GM23338 (cell line): ENCODE results near the gene SCNN1B. TPM values are rescaled to one million over a fixed set of nuclear protein-coding genes. Genes with fewer than 3 reads are reported as not detected.

ENCODE experiments used
- ATAC-seq: fragments of 200-7000 bp; cut with Tn5 transposase; 3 replicates; pipeline ENCODE4 v1.9.1; 2020
- DNase-seq: peaks from one replicate; pipeline ENCODE4 v3.0.0-alpha.2; 2015; ENCODE audit warnings: low spot score
- H2AFZ ChIP-seq: fragments of 200-600 bp; sonication (generic); 2 replicates; pipeline ENCODE4 v1.8.0; 2016; ENCODE audit warnings: antibody characterized with exemption, mild to moderate bottlenecking, moderate library complexity
- H3F3A ChIP-seq: fragments of 200-600 bp; sonication (generic); replicated peaks from 2 replicates; pipeline ENCODE4 v1.8.0; 2017; ENCODE audit warnings: antibody characterized with exemption, mixed run types, low read depth
- H3K27ac ChIP-seq: fragments of 200-600 bp; sonication (generic); 2 replicates; pipeline ENCODE4 v1.6.1; 2016; ENCODE audit warnings: low read depth
- H3K27me3 ChIP-seq: fragments of 200-600 bp; sonication (generic); 2 replicates; pipeline ENCODE4 v1.8.0; 2016; ENCODE audit warnings: mild to moderate bottlenecking, mixed run types, moderate library complexity; ENCODE audit not compliant: insufficient read depth
- H3K36me3 ChIP-seq: fragments of 200-600 bp; sonication (generic); 2 replicates; pipeline ENCODE4 v1.8.0; 2016; ENCODE audit warnings: mild to moderate bottlenecking; ENCODE audit not compliant: insufficient read depth
- H3K4me1 ChIP-seq: fragments of 200-600 bp; sonication (generic); 2 replicates; pipeline ENCODE4 v1.8.0; 2016; ENCODE audit warnings: mild to moderate bottlenecking, moderate library complexity; ENCODE audit not compliant: insufficient read depth
- H3K4me2 ChIP-seq: fragments of 200-600 bp; sonication (generic); 2 replicates; pipeline ENCODE4 v1.7.1; 2017; ENCODE audit warnings: mixed run types
- H3K4me3 ChIP-seq: fragments of 200-600 bp; sonication (generic); 2 replicates; pipeline ENCODE4 v1.6.1; 2016; ENCODE audit warnings: mixed run types
- H3K79me2 ChIP-seq: fragments of 200-600 bp; sonication (generic); replicated peaks from 2 replicates; pipeline ENCODE4 v1.8.0; 2017; ENCODE audit warnings: mild to moderate bottlenecking; ENCODE audit not compliant: insufficient read depth
- H3K9me2 ChIP-seq: fragments of 200-600 bp; sonication (generic); 2 replicates; pipeline ENCODE4 v1.8.0; 2017; ENCODE audit not compliant: insufficient read depth
- H4K20me1 ChIP-seq: fragments of 200-600 bp; sonication (generic); replicated peaks from 2 replicates; pipeline ENCODE4 v1.8.0; 2017; ENCODE audit warnings: mild to moderate bottlenecking; ENCODE audit not compliant: insufficient read depth
- H3K27ac Mint-ChIP-seq: 2 replicates; pipeline ENCODE4 v1.8.0; 2020; ENCODE audit warnings: inconsistent platforms, mild to moderate bottlenecking, moderate library complexity, mixed read lengths
- H3K27me3 Mint-ChIP-seq: 3 replicates; pipeline ENCODE4 v1.8.0; 2022; ENCODE audit warnings: low read depth, mild to moderate bottlenecking, moderate library complexity, mixed read lengths, inconsistent platforms; ENCODE audit not compliant: insufficient read depth, poor library complexity
- H3K36me3 Mint-ChIP-seq: 3 replicates; pipeline ENCODE4 v1.8.0; 2021; ENCODE audit warnings: low read depth, mild to moderate bottlenecking, inconsistent platforms, moderate library complexity, mixed read lengths
- H3K4me1 Mint-ChIP-seq: 3 replicates; pipeline ENCODE4 v1.8.0; 2020; ENCODE audit warnings: mild to moderate bottlenecking, inconsistent platforms, mixed read lengths
- H3K4me3 Mint-ChIP-seq: 3 replicates; pipeline ENCODE4 v1.8.0; 2021; ENCODE audit warnings: moderate library complexity, mild to moderate bottlenecking, inconsistent platforms, mixed read lengths
- H3K9me3 Mint-ChIP-seq: 3 replicates; pipeline ENCODE4 v1.8.0; 2020; ENCODE audit warnings: moderate library complexity, mild to moderate bottlenecking, inconsistent platforms, mixed read lengths
- CREB1 ChIP-seq: fragments of 250-450 bp; sonication (Bioruptor Pico); IDR thresholded peaks from 2 replicates; pipeline ENCODE4 v1.5.0; 2020; ENCODE audit warnings: low read depth, mild to moderate bottlenecking, moderate library complexity
- EZH2 ChIP-seq: fragments of 200-600 bp; sonication (generic); IDR thresholded peaks from one replicate; pipeline ENCODE4 v1.8.0; 2017; ENCODE audit warnings: antibody characterized with exemption, mild to moderate bottlenecking, low read depth; ENCODE audit not compliant: unreplicated experiment
- EZH2phosphoT487 ChIP-seq: fragments of 200-600 bp; sonication (generic); IDR thresholded peaks from one replicate; pipeline ENCODE4 v1.8.1; 2018; ENCODE audit warnings: antibody characterized with exemption; ENCODE audit not compliant: unreplicated experiment
- JUNB ChIP-seq: IDR thresholded peaks from one replicate; pipeline ENCODE4 v1.6.1; 2016; ENCODE audit warnings: antibody characterized with exemption; ENCODE audit not compliant: unreplicated experiment
- NANOG ChIP-seq: IDR thresholded peaks from 2 replicates; pipeline ENCODE4 v1.6.1; 2016; ENCODE audit warnings: antibody characterized with exemption, borderline replicate concordance
- POLR2AphosphoS5 ChIP-seq: IDR thresholded peaks from 2 replicates; pipeline ENCODE4 v1.6.1; 2016; ENCODE audit warnings: antibody characterized with exemption, low read depth
- STAT1 ChIP-seq: IDR thresholded peaks from one replicate; pipeline ENCODE4 v1.6.1; 2016; ENCODE audit warnings: antibody characterized with exemption; ENCODE audit not compliant: unreplicated experiment
- ZNF114 ChIP-seq: fragments of 250-450 bp; sonication (Bioruptor Pico); IDR thresholded peaks from 2 replicates; pipeline ENCODE4 v1.5.0; 2020; ENCODE audit warnings: mild to moderate bottlenecking, moderate library complexity
- ZNF331 ChIP-seq: fragments of 250-450 bp; sonication (Bioruptor Pico); IDR thresholded peaks from 2 replicates; pipeline ENCODE4 v1.5.0; 2020; ENCODE audit warnings: low read depth, mild to moderate bottlenecking, moderate library complexity
- polyA plus RNA-seq: library from polyadenylated mRNA; unstranded; fragments of >200 nt; fragmentation: Nextera tagmentation; extraction: Ambion mirVana; gene quantifications from 2 replicates; pipeline ENCODE4 v1.2.1, GENCODE V29; 2016
- total RNA-seq: library from RNA; depleted of rRNA; stranded (reverse); fragments of >200 nt; shearing (Covaris generic); gene quantifications from 2 replicates; pipeline ENCODE4 v1.2.3, GENCODE V29; 2014
- TF ChIP-seq, protein P1 (sequence below): IDR thresholded peaks from one replicate; pipeline ENCODE4 v1.6.1; 2018; ENCODE audit warnings: antibody characterized with exemption; ENCODE audit not compliant: unreplicated experiment
- TF ChIP-seq, protein P2 (sequence below): fragments of 250-450 bp; sonication (Bioruptor Pico); IDR thresholded peaks from 2 replicates; pipeline ENCODE4 v1.5.0; 2020; ENCODE audit warnings: mild to moderate bottlenecking, moderate library complexity
- TF ChIP-seq, protein P3 (sequence below): IDR thresholded peaks from 2 replicates; pipeline ENCODE4 v1.6.1; 2016; ENCODE audit warnings: antibody characterized with exemption
- TF ChIP-seq, protein P4 (sequence below), 2 experiments: fragments of 200-600 bp in 1 of 2; sonication (generic) in 1 of 2; conservative IDR thresholded peaks; 2 replicates each; pipeline versions ENCODE4 v1.5.1 to v1.6.1; 2016 to 2017; ENCODE audit warnings: antibody characterized with exemption in 2 of 2, low read depth in 2 of 2, mild to moderate bottlenecking in 2 of 2, moderate library complexity in 1 of 2

SCNN1B gene
- total and polyA plus RNA-seq, 2 experiments from 2014 or later = 0.78 to 1.1 TPM

DNA sequence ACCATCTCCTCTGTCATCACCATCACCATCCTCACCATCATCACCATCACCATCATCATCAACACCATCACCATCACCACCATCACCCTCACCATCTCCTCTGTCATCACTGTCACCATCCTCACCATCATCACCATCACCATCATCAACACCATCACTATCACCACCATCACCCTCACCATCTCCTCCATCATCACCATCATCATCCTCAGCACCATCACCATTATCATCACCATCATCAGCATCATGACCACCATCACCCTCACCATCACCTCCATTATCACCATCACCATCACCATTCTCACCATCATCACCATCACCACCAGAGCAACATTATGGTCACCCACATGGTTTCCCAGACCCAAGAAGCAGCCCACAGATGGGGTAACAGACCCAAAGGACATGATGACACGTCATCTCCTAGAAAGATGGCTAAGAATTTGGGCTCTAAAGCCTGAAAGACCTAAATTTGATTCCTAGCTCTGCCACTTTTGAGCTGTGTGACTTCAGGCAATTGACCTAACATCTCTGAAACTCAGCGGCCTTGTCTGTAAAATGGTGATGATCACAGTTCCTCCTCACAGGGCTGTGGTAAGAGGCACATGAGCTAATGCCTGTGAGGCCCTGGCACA is 14.6 kb downstream of the SCNN1B start:
- Mint-ChIP-seq H3K4me1 (0 out of 3 replicates have a peak, but pooled peaks cover 3% of the 10 kb centered on the region), H3K36me3 (no peaks in the 10 kb centered on the region), H3K9me3 (no peaks in the 10 kb centered on the region), H3K27ac (no peak overlapping the region), H3K27me3 (no peaks in the 10 kb centered on the region), H3K4me3 (no peak overlapping the region)
- Histone ChIP-seq H3K27ac (no peak overlapping the region), H4K20me1 (no peaks in the 10 kb centered on the region), H3K4me1 (peaks cover 5% of the 10 kb centered on the region; the same call in 1 of the 2 replicates), H3K79me2 (no peaks in the 10 kb centered on the region), H3F3A (no peaks in the 10 kb centered on the region), H3K36me3 (no peaks in the 10 kb centered on the region), H3K9me2 (peaks cover 8% of the 10 kb centered on the region; the same call in 1 of the 2 replicates), H3K4me2 (no peak overlapping the region), H3K27me3 (no peaks in the 10 kb centered on the region), H3K4me3 (no peak overlapping the region), H2AFZ (no peak overlapping the region)
- TF ChIP-seq STAT1 (no peak), EZH2 (no peak), CREB1 (CRISPR knock-in tag) (no peak), ZNF114 (CRISPR knock-in tag) (no peak), JUNB (no peak), EZH2phosphoT487 (no peak), POLR2AphosphoS5 (no peak), NANOG (no peak), ZNF331 (CRISPR knock-in tag) (no peak)
- TF ChIP-seq, protein P1, sequence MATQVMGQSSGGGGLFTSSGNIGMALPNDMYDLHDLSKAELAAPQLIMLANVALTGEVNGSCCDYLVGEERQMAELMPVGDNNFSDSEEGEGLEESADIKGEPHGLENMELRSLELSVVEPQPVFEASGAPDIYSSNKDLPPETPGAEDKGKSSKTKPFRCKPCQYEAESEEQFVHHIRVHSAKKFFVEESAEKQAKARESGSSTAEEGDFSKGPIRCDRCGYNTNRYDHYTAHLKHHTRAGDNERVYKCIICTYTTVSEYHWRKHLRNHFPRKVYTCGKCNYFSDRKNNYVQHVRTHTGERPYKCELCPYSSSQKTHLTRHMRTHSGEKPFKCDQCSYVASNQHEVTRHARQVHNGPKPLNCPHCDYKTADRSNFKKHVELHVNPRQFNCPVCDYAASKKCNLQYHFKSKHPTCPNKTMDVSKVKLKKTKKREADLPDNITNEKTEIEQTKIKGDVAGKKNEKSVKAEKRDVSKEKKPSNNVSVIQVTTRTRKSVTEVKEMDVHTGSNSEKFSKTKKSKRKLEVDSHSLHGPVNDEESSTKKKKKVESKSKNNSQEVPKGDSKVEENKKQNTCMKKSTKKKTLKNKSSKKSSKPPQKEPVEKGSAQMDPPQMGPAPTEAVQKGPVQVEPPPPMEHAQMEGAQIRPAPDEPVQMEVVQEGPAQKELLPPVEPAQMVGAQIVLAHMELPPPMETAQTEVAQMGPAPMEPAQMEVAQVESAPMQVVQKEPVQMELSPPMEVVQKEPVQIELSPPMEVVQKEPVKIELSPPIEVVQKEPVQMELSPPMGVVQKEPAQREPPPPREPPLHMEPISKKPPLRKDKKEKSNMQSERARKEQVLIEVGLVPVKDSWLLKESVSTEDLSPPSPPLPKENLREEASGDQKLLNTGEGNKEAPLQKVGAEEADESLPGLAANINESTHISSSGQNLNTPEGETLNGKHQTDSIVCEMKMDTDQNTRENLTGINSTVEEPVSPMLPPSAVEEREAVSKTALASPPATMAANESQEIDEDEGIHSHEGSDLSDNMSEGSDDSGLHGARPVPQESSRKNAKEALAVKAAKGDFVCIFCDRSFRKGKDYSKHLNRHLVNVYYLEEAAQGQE = no peak
- TF ChIP-seq, protein P2, sequence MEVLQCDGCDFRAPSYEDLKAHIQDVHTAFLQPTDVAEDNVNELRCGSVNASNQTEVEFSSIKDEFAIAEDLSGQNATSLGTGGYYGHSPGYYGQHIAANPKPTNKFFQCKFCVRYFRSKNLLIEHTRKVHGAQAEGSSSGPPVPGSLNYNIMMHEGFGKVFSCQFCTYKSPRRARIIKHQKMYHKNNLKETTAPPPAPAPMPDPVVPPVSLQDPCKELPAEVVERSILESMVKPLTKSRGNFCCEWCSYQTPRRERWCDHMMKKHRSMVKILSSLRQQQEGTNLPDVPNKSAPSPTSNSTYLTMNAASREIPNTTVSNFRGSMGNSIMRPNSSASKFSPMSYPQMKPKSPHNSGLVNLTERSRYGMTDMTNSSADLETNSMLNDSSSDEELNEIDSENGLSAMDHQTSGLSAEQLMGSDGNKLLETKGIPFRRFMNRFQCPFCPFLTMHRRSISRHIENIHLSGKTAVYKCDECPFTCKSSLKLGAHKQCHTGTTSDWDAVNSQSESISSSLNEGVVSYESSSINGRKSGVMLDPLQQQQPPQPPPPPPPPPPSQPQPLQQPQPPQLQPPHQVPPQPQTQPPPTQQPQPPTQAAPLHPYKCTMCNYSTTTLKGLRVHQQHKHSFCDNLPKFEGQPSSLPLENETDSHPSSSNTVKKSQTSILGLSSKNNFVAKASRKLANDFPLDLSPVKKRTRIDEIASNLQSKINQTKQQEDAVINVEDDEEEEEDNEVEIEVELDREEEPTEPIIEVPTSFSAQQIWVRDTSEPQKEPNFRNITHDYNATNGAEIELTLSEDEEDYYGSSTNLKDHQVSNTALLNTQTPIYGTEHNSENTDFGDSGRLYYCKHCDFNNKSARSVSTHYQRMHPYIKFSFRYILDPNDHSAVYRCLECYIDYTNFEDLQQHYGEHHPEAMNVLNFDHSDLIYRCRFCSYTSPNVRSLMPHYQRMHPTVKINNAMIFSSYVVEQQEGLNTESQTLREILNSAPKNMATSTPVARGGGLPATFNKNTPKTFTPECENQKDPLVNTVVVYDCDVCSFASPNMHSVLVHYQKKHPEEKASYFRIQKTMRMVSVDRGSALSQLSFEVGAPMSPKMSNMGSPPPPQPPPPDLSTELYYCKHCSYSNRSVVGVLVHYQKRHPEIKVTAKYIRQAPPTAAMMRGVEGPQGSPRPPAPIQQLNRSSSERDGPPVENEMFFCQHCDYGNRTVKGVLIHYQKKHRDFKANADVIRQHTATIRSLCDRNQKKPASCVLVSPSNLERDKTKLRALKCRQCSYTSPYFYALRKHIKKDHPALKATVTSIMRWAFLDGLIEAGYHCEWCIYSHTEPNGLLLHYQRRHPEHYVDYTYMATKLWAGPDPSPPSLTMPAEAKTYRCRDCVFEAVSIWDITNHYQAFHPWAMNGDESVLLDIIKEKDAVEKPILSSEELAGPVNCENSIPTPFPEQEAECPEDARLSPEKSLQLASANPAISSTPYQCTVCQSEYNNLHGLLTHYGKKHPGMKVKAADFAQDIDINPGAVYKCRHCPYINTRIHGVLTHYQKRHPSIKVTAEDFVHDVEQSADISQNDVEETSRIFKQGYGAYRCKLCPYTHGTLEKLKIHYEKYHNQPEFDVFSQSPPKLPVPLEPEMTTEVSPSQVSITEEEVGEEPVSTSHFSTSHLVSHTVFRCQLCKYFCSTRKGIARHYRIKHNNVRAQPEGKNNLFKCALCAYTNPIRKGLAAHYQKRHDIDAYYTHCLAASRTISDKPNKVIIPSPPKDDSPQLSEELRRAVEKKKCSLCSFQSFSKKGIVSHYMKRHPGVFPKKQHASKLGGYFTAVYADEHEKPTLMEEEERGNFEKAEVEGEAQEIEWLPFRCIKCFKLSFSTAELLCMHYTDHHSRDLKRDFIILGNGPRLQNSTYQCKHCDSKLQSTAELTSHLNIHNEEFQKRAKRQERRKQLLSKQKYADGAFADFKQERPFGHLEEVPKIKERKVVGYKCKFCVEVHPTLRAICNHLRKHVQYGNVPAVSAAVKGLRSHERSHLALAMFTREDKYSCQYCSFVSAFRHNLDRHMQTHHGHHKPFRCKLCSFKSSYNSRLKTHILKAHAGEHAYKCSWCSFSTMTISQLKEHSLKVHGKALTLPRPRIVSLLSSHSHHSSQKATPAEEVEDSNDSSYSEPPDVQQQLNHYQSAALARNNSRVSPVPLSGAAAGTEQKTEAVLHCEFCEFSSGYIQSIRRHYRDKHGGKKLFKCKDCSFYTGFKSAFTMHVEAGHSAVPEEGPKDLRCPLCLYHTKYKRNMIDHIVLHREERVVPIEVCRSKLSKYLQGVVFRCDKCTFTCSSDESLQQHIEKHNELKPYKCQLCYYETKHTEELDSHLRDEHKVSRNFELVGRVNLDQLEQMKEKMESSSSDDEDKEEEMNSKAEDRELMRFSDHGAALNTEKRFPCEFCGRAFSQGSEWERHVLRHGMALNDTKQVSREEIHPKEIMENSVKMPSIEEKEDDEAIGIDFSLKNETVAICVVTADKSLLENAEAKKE (CRISPR knock-in tag) = no peak
- TF ChIP-seq, protein P3, sequence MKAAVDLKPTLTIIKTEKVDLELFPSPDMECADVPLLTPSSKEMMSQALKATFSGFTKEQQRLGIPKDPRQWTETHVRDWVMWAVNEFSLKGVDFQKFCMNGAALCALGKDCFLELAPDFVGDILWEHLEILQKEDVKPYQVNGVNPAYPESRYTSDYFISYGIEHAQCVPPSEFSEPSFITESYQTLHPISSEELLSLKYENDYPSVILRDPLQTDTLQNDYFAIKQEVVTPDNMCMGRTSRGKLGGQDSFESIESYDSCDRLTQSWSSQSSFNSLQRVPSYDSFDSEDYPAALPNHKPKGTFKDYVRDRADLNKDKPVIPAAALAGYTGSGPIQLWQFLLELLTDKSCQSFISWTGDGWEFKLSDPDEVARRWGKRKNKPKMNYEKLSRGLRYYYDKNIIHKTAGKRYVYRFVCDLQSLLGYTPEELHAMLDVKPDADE = no peak
- TF ChIP-seq, protein P4, sequence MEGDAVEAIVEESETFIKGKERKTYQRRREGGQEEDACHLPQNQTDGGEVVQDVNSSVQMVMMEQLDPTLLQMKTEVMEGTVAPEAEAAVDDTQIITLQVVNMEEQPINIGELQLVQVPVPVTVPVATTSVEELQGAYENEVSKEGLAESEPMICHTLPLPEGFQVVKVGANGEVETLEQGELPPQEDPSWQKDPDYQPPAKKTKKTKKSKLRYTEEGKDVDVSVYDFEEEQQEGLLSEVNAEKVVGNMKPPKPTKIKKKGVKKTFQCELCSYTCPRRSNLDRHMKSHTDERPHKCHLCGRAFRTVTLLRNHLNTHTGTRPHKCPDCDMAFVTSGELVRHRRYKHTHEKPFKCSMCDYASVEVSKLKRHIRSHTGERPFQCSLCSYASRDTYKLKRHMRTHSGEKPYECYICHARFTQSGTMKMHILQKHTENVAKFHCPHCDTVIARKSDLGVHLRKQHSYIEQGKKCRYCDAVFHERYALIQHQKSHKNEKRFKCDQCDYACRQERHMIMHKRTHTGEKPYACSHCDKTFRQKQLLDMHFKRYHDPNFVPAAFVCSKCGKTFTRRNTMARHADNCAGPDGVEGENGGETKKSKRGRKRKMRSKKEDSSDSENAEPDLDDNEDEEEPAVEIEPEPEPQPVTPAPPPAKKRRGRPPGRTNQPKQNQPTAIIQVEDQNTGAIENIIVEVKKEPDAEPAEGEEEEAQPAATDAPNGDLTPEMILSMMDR (conservative IDR thresholded peaks at IDR 0.05; ENCODE audit: low read depth in 2 of 2) = no peak
- ATAC-seq (no peak), DNase-seq (no peak)
